Measurements from ENCODE around the gene BPTF. TPM values are rescaled to one million over a fixed set of nuclear protein-coding genes. Genes with fewer than 3 reads are reported as not detected.
A peak's percentile ranks its signal among the peaks of the same experiment; 100 is the strongest.

The BPTF gene
- total and polyA plus RNA-seq, 2 experiments from 2014 or later: 50.5 to 83.9 TPM

- H3K27me3 ChIP-seq: peaks cover 4% of the 10 kb centered on the region
- TF ChIP-seq CTCF (IDR thresholded peaks at IDR 0.05; ENCODE audit: low read depth, low read length): no peak
- no peak for DNase-seq (ENCODE audit: low read depth in 1 of 2, low spot score in 1 of 2)
- no peaks in the 10 kb centered on the region for H3K36me3 ChIP-seq
- H3K27ac ChIP-seq: no peak overlapping the region
- H3K4me1 ChIP-seq (ENCODE audit: low read depth): no peaks in the 10 kb centered on the region
- H3K9me3 ChIP-seq (ENCODE audit: low read depth): no peaks in the 10 kb centered on the region
- H3K4me3 ChIP-seq: no peak overlapping the region
These were observed 173.2 kb downstream of the BPTF start for GRCh38 chr17:67998466-67998865.

GRCh38 chr17:67999291-67999911, 174.1 kb downstream of the BPTF start:
- DNase-seq (ENCODE audit: low read depth in 1 of 2, low spot score in 1 of 2): no peak
- no peak overlapping the region for H3K4me3 ChIP-seq
- no peak overlapping the region for H3K27ac ChIP-seq
- peaks cover 4% of the 10 kb centered on the region for H3K27me3 ChIP-seq
- H3K36me3 ChIP-seq: no peaks in the 10 kb centered on the region
- H3K9me3 ChIP-seq (ENCODE audit: low read depth): no peaks in the 10 kb centered on the region
- H3K4me1 ChIP-seq (ENCODE audit: low read depth): no peaks in the 10 kb centered on the region
- no peak for TF ChIP-seq CTCF (IDR thresholded peaks at IDR 0.05; ENCODE audit: low read depth, low read length)

- Histone ChIP-seq H3K4me1 (ENCODE audit: low read depth) (no peaks in the 10 kb centered on the region), H3K9me3 (ENCODE audit: low read depth) (no peaks in the 10 kb centered on the region), H3K27me3 (no peaks in the 10 kb centered on the region), H3K27ac (no peak overlapping the region), H3K36me3 (no peaks in the 10 kb centered on the region), H3K4me3 (no peak overlapping the region)
- DNase-seq (ENCODE audit: low read depth in 1 of 2, low spot score in 1 of 2): no peak
- TF ChIP-seq CTCF (IDR thresholded peaks at IDR 0.05; ENCODE audit: low read depth, low read length): no peak
These were observed 178.9 kb downstream of the BPTF start for GRCh38 chr17:68004201-68004600.

- Histone ChIP-seq H3K27ac (no peak overlapping the region), H3K36me3 (no peaks in the 10 kb centered on the region), H3K27me3 (no peaks in the 10 kb centered on the region), H3K4me3 (no peak overlapping the region), H3K4me1 (ENCODE audit: low read depth) (no peaks in the 10 kb centered on the region), H3K9me3 (ENCODE audit: low read depth) (no peaks in the 10 kb centered on the region)
- peak in 1 of 2 donors; percentile 72 for DNase-seq (ENCODE audit: low read depth in 1 of 2, low spot score in 1 of 2)
- TF ChIP-seq CTCF (IDR thresholded peaks at IDR 0.05; ENCODE audit: low read depth, low read length): no peak
These were observed 181.5 kb downstream of the BPTF start for GRCh38 chr17:68006797-68007196.

- no peak overlapping the region for H3K4me3 ChIP-seq
- H3K27ac ChIP-seq: no peak overlapping the region
- TF ChIP-seq CTCF (IDR thresholded peaks at IDR 0.05; ENCODE audit: low read depth, low read length): peak; percentile 76
- no peaks in the 10 kb centered on the region for H3K36me3 ChIP-seq
- H3K4me1 ChIP-seq (ENCODE audit: low read depth): no peaks in the 10 kb centered on the region
- DNase-seq (ENCODE audit: low read depth in 1 of 2, low spot score in 1 of 2): peak; percentile 45 to 63
- no peaks in the 10 kb centered on the region for H3K27me3 ChIP-seq
- H3K9me3 ChIP-seq (ENCODE audit: low read depth): no peaks in the 10 kb centered on the region
These were observed 185.9 kb downstream of the BPTF start for GRCh38 chr17:68011199-68011665.

Data from cardiac muscle cell (in vitro differentiated cells and primary cell).